G401 (cell line): ENCODE measurements around the gene THOP1. TPM values are rescaled to one million over a fixed set of nuclear protein-coding genes. Genes with fewer than 3 reads are reported as not detected.
A peak's percentile ranks its signal among the peaks of the same experiment; 100 is the strongest.

Experiments used
- DNase-seq: peaks from one replicate; pipeline ENCODE4 v3.0.0-alpha.2; 2015; ENCODE audit warnings: low spot score
- in situ Hi-C: cut with HindIII; loops from 2 replicates; pipeline ENCODE4 v1.10.0; 2016; ENCODE audit warnings: low sequenced_read_pairs, mixed read lengths
- total RNA-seq: library from RNA; depleted of rRNA; stranded (reverse); fragments of >200 nt; shearing (Covaris generic); gene quantifications from 2 replicates; pipeline ENCODE4 v1.2.3, GENCODE V29; 2014; rRNA removed

THOP1 gene
- total RNA-seq, 1 experiment from 2014 or later = 385 TPM

- DNase-seq = peak; percentile 4
- in situ Hi-C loops = no loop called here
Observed at GRCh38 chr19:2841855-2842574, 56.7 kb downstream of the THOP1 start.

- DNase-seq = no peak
- in situ Hi-C loops = no loop called here
Observed at GRCh38 chr19:2845107-2845506, 59.8 kb downstream of the THOP1 start.

GRCh38 chr19:2846180-2846894 lies 61.0 kb downstream of the THOP1 start:
- in situ Hi-C loops = no loop called here

GRCh38 chr19:2847507-2847906 lies 62.2 kb downstream of the THOP1 start:
- in situ Hi-C loops = no loop called here
- no peak for DNase-seq

More at GRCh38 chr19:2846180-2846894, 61.0 kb downstream of the THOP1 start:
- DNase-seq = no peak

GRCh38 chr19:2848616-2849015 lies 63.3 kb downstream of the THOP1 start:
- in situ Hi-C loops = no loop called here
- DNase-seq = no peak

- in situ Hi-C loops = no loop called here
- no peak for DNase-seq
Observed at GRCh38 chr19:2850256-2850925, 65.1 kb downstream of the THOP1 start.

- in situ Hi-C loops = no loop called here
- no peak for DNase-seq
Observed at GRCh38 chr19:2852598-2852997, 67.3 kb downstream of the THOP1 start.

GRCh38 chr19:2853015-2853606 lies 67.8 kb downstream of the THOP1 start:
- in situ Hi-C loops = no loop called here
- no peak for DNase-seq

GRCh38 chr19:2854849-2855248 lies 69.5 kb downstream of the THOP1 start:
- in situ Hi-C loops = no loop called here
- DNase-seq = no peak

GRCh38 chr19:2856457-2857050 lies 71.3 kb downstream of the THOP1 start:
- in situ Hi-C loops = no loop called here
- DNase-seq = no peak

- in situ Hi-C loops = no loop called here
- DNase-seq = no peak
Observed at GRCh38 chr19:2858864-2859263, 73.6 kb downstream of the THOP1 start.

GRCh38 chr19:2863816-2864215 lies 78.5 kb downstream of the THOP1 start:
- in situ Hi-C loops = no loop called here
- no peak for DNase-seq

Other genes with a start within 250 kb of the THOP1 start
- 7.3 and 9.2 TPM in 2 replicates for gene GNG7, start 82.8 kb upstream of the THOP1 start, total RNA-seq
- gene DIRAS1, start 64.1 kb upstream of the THOP1 start, total RNA-seq = 13.5 and 13.7 TPM in 2 replicates
- gene SLC39A3, start 45.5 kb upstream of the THOP1 start, total RNA-seq = 61.7 and 90.3 TPM in 2 replicates
- gene SGTA, start 2.2 kb upstream of the THOP1 start, total RNA-seq = 133 and 143 TPM in 2 replicates
- 4.1 and 6.1 TPM in 2 replicates for gene ZNF554, start 34.4 kb downstream of the THOP1 start, total RNA-seq
- gene ZNF555, start 56.0 kb downstream of the THOP1 start, total RNA-seq = 5.3 and 19.0 TPM in 2 replicates
- gene ZNF556, start 81.8 kb downstream of the THOP1 start, total RNA-seq = 0.25 and 0.31 TPM in 2 replicates
- gene ZNF57, start 115.4 kb downstream of the THOP1 start, total RNA-seq = 12.0 and 20.8 TPM in 2 replicates
- 6.5 and 7.1 TPM in 2 replicates for gene ZNF77, start 159.5 kb downstream of the THOP1 start, total RNA-seq
- 2.7 and 10.4 TPM in 2 replicates for gene TLE6, start 192.1 kb downstream of the THOP1 start, total RNA-seq
- gene TLE2, start 243.8 kb downstream of the THOP1 start, total RNA-seq = 10.2 and 11.7 TPM in 2 replicates